Calu3 (cell line): Measurements from ENCODE around the gene KCNMB2. TPM values are rescaled to one million over a fixed set of nuclear protein-coding genes. Genes with fewer than 3 reads are reported as not detected.

ENCODE experiments used
- BruUV-seq: library from RNA; stranded (reverse); fragments of 400-500 nt; replicated peaks from 2 replicates; lab custom pipeline; 2021; lab: Mats Ljungman, UMichigan
- CTCF ChIA-PET: fragments of 300-600 bp; sonication (Branson Sonifier 250); formaldehyde crosslinking; loops from one replicate; lab custom pipeline; 2022; ENCODE audit warnings: antibody characterized with exemption; lab: Charles Lee
- DNase-seq: peaks from one replicate; pipeline ENCODE4 v3.0.0; 2022
- H3K27ac Mint-ChIP-seq: one replicate; pipeline ENCODE4 v1.8.0; 2022; ENCODE audit warnings: mixed read lengths; ENCODE audit not compliant: unreplicated experiment
- H3K27me3 Mint-ChIP-seq: one replicate; pipeline ENCODE4 v1.8.0; 2022; ENCODE audit warnings: mixed read lengths; ENCODE audit not compliant: unreplicated experiment
- H3K36me3 Mint-ChIP-seq: one replicate; pipeline ENCODE4 v1.8.0; 2022; ENCODE audit warnings: mild to moderate bottlenecking, moderate library complexity, mixed read lengths; ENCODE audit not compliant: insufficient read depth, unreplicated experiment
- H3K4me1 Mint-ChIP-seq: one replicate; pipeline ENCODE4 v1.8.0; 2022; ENCODE audit warnings: mild to moderate bottlenecking, low read depth, mixed read lengths; ENCODE audit not compliant: unreplicated experiment
- H3K4me3 Mint-ChIP-seq: one replicate; pipeline ENCODE4 v1.8.0; 2022; ENCODE audit warnings: mild to moderate bottlenecking, low read depth, moderate library complexity, mixed read lengths; ENCODE audit not compliant: unreplicated experiment
- H3K9me3 Mint-ChIP-seq: one replicate; pipeline ENCODE4 v1.8.0; 2022; ENCODE audit warnings: low read depth, mixed read lengths; ENCODE audit not compliant: unreplicated experiment
- intact Hi-C: fragments of 100-400 bp; cut with micrococcal nuclease; formaldehyde crosslinking; loops from one replicate; pipeline ENCODE4 v1.10.0; 2022; ENCODE audit not compliant: unreplicated experiment
- total RNA-seq: library from RNA; stranded (reverse); gene quantifications from 2 replicates; pipeline ENCODE4 v1.2.3, GENCODE V29; 2022
- TF ChIP-seq, protein P1 (sequence below): fragments of 200-600 bp; IDR thresholded peaks from one replicate; pipeline ENCODE4 v1.8.0; 2022; ENCODE audit warnings: antibody characterized with exemption; ENCODE audit not compliant: unreplicated experiment

KCNMB2 gene
- total RNA-seq, 1 experiment from 2014 or later = not detected

DNA sequence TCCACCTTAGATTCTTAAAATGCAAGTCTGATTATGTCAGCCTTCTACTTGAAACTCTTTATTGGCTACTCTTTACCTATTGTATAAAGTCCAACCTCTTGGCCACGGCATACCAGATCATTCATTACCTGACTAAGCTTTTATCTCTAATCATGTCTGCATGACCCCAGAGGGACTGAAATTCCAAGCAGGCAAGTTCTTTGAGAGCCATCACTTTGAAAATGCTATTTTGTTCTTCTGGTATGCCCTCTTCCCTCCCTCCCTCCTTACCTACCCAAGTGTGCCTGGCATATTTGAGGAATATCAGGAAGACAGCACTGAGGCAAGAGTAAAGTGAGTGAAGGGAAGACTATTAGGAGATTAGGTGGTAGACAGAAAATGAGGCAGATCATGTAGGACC is 57.5 kb downstream of the KCNMB2 start:
- intact Hi-C loops = no loop called here
- H3K4me3 Mint-ChIP-seq = no peak overlapping the region
- H3K36me3 Mint-ChIP-seq = no peaks in the 10 kb centered on the region
- no peak for DNase-seq
- CTCF ChIA-PET = no interaction called here
- no peak overlapping the region for H3K27ac Mint-ChIP-seq
- H3K27me3 Mint-ChIP-seq = no peaks in the 10 kb centered on the region
- no peaks in the 10 kb centered on the region for H3K4me1 Mint-ChIP-seq
- peaks cover 12% of the 10 kb centered on the region for H3K9me3 Mint-ChIP-seq
- no TSS peak for BruUV-seq
- TF ChIP-seq, protein P1, sequence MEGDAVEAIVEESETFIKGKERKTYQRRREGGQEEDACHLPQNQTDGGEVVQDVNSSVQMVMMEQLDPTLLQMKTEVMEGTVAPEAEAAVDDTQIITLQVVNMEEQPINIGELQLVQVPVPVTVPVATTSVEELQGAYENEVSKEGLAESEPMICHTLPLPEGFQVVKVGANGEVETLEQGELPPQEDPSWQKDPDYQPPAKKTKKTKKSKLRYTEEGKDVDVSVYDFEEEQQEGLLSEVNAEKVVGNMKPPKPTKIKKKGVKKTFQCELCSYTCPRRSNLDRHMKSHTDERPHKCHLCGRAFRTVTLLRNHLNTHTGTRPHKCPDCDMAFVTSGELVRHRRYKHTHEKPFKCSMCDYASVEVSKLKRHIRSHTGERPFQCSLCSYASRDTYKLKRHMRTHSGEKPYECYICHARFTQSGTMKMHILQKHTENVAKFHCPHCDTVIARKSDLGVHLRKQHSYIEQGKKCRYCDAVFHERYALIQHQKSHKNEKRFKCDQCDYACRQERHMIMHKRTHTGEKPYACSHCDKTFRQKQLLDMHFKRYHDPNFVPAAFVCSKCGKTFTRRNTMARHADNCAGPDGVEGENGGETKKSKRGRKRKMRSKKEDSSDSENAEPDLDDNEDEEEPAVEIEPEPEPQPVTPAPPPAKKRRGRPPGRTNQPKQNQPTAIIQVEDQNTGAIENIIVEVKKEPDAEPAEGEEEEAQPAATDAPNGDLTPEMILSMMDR = no peak

DNA sequence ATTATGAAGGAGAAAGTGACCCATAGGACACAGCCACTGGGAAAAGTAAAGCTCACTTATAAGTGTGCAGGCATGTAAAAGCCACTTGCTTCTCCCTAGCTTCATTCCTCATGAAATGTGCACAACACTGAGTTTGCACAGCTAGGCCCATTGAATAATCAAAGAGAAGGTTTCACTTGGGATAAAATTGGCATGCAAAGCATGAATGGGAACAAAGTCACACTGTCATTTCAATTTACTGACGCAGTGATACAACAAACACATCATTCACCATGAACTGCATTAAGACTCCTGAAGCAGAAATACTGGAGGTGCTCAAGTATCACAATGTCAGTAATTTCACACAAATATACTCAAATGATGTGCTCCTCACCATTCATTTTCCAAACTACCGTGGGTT is 61.1 kb downstream of the KCNMB2 start:
- TF ChIP-seq, protein P1 = no peak
- H3K4me3 Mint-ChIP-seq = no peak overlapping the region
- no TSS peak for BruUV-seq

DNA sequence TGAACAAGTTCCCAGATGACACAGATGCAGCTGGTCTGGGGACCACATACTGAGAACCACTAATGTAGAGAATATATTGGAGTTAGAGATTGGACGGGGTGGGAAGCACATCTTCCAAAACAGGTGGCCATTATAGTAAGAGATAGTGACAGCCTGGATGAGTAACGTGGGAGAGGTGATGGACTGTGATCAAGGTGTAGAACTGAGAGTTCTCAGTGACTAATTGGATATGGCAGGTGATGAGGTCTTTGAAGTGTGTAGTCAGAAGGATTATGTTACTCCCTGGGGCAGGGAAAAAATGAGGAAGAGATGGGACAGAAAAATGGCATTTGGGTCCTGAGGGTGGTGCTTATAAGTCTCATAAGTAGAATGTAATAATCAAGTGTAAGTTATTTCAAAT is 66.6 kb downstream of the KCNMB2 start:
- TF ChIP-seq, protein P1 = no peak
- intact Hi-C loops = no loop called here
- no peak overlapping the region for H3K4me3 Mint-ChIP-seq
- no peaks in the 10 kb centered on the region for H3K36me3 Mint-ChIP-seq
- H3K27me3 Mint-ChIP-seq = no peaks in the 10 kb centered on the region
- H3K9me3 Mint-ChIP-seq = peaks cover 20% of the 10 kb centered on the region
- no peaks in the 10 kb centered on the region for H3K4me1 Mint-ChIP-seq
- no peak for DNase-seq
- BruUV-seq = no TSS peak
- CTCF ChIA-PET = no interaction called here
- H3K27ac Mint-ChIP-seq = no peak overlapping the region

More for the DNA sequence above, 61.1 kb downstream of the KCNMB2 start:
- CTCF ChIA-PET = no interaction called here
- no peak for DNase-seq
- no peaks in the 10 kb centered on the region for H3K4me1 Mint-ChIP-seq
- H3K9me3 Mint-ChIP-seq = peaks cover 16% of the 10 kb centered on the region
- H3K27me3 Mint-ChIP-seq = no peaks in the 10 kb centered on the region
- H3K27ac Mint-ChIP-seq = no peak overlapping the region
- intact Hi-C loops = no loop called here
- H3K36me3 Mint-ChIP-seq = no peaks in the 10 kb centered on the region

DNA sequence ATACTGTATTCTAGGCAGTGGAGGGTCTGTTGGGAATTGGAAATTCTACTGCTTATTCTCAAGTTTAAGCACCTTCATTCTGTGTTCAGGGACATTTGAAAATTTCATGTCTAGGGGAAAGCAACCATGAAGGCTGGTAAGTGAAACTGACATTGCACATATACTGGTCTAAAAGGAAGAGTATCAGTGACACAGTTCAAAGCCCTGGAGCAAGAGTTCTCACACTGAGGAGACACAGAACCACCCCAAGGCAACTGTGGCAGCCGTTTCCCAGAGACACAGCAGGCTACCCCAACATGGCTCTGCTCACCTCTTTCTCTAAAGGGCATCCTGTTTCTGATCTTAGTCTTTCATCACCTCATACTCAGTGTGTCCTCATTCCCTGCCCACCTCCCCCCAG is 67.5 kb downstream of the KCNMB2 start:
- intact Hi-C loops = no loop called here
- BruUV-seq = no TSS peak
- Mint-ChIP-seq H3K27ac (no peak overlapping the region), H3K4me1 (no peaks in the 10 kb centered on the region), H3K36me3 (no peaks in the 10 kb centered on the region), H3K9me3 (peaks cover 18% of the 10 kb centered on the region), H3K27me3 (no peaks in the 10 kb centered on the region), H3K4me3 (no peak overlapping the region)
- no peak for DNase-seq
- TF ChIP-seq, protein P1 = no peak
- CTCF ChIA-PET = no interaction called here
